Prostate gland (tissue), 2 donors: ENCODE data around the gene AOAH. TPM values are rescaled to one million over a fixed set of nuclear protein-coding genes. Genes with fewer than 3 reads are reported as not detected.
"Not testable (repeated sequence)": the region's sequence is repeated elsewhere in the genome, so short reads cannot be mapped to it uniquely, and the experiment has no call there.

Experiments used
- DNase-seq: peaks from one replicate; pipeline ENCODE4 v3.0.0-alpha.2; 2019; ENCODE audit warnings: low spot score
- H3K27ac ChIP-seq, 2 donors: fragments of 200-600 bp; sonication (generic); 2 replicates each; pipeline ENCODE4 v1.5.1; 2017 to 2019
- H3K27me3 ChIP-seq: fragments of 200-600 bp; sonication (generic); replicated peaks from 2 replicates; pipeline ENCODE4 v1.5.1; 2019; ENCODE audit not compliant: insufficient read depth
- H3K36me3 ChIP-seq, 2 donors: fragments of 200-600 bp; sonication (generic); 1 replicate in 1 of 2; 2 replicates in 1 of 2; pipeline versions ENCODE4 v1.5.1 to v1.8.1; 2017 to 2019
- H3K4me1 ChIP-seq: fragments of 200-600 bp; sonication (generic); replicated peaks from 2 replicates; pipeline ENCODE4 v1.5.1; 2019
- H3K4me3 ChIP-seq, 2 donors: fragments of 200-600 bp; sonication (generic); 2 replicates each; pipeline ENCODE4 v1.5.1; 2017 to 2019
- H3K9me3 ChIP-seq: fragments of 200-600 bp; sonication (generic); 2 replicates; pipeline ENCODE4 v1.5.1; 2017
- CTCF ChIP-seq, 4 experiments: fragments of 200-600 bp in 2 of 4; fragments of 450-650 bp in 2 of 4; sonication (generic) in 2 of 4; IDR thresholded peaks; 1 replicate in 3 of 4; 2 replicates in 1 of 4; pipeline ENCODE4 v1.5.1; 2016 to 2019; ENCODE audit warnings: antibody characterized with exemption in 4 of 4, mild to moderate bottlenecking in 2 of 4, moderate library complexity in 2 of 4
- POLR2A ChIP-seq: fragments of 450-650 bp; IDR thresholded peaks from one replicate; pipeline ENCODE4 v1.6.1; 2016; ENCODE audit warnings: antibody characterized with exemption, mild to moderate bottlenecking
- POLR2AphosphoS5 ChIP-seq: sonication (generic); formaldehyde crosslinking; IDR thresholded peaks from one replicate; pipeline ENCODE4 v1.6.1; 2017; ENCODE audit warnings: antibody characterized with exemption
- WGBS: methylation state at CpG from one replicate; pipeline ENCODE4 v1.1.5; 2018; 5-methylcytosine and 5-hydroxymethylcytosine counted together
- intact Hi-C: fragments of 100-400 bp; cut with DNase I; formaldehyde crosslinking; loops from one replicate; pipeline ENCODE4 v1.14.2; 2022
- total RNA-seq, 2 donors: library from RNA; depleted of rRNA; stranded (reverse); fragments of >200 nt; gene quantifications; one replicate each; pipeline ENCODE4 v1.1.0, GENCODE V29; 2016

The AOAH gene
- total RNA-seq, 2 donors from 2014 or later, result 4.1 to 4.8 TPM

- Histone ChIP-seq H3K36me3 (no peaks in the 10 kb centered on the region), H3K4me3 (no peak overlapping the region), H3K4me1 (no peaks in the 10 kb centered on the region), H3K27ac (no peak overlapping the region), H3K9me3 (no peaks in the 10 kb centered on the region), H3K27me3 (no peaks in the 10 kb centered on the region)
- WGBS, result 53% methylated on average over 2 of the region's 2 CpGs
- TF ChIP-seq CTCF (IDR thresholded peaks at IDR 0.05) (no peak), POLR2A (no peak)
- no peak for DNase-seq
- intact Hi-C loops, result no loop called here
Observed at GRCh38 chr7:36468370-36469101, 255.8 kb downstream of the AOAH start.

- H3K9me3 ChIP-seq, intact Hi-C loops, H3K27ac ChIP-seq, H3K36me3 ChIP-seq, DNase-seq, H3K4me1 ChIP-seq, H3K4me3 ChIP-seq, H3K27me3 ChIP-seq: not testable (repeated sequence)
- 78% methylated on average over 5 of the region's 5 CpGs for WGBS
Observed at GRCh38 chr7:36466001-36466400, 258.3 kb downstream of the AOAH start.

GRCh38 chr7:36464271-36464670, 260.0 kb downstream of the AOAH start:
- H3K4me3 ChIP-seq, result no peak overlapping the region
- intact Hi-C loops, result no loop called here
- no peaks in the 10 kb centered on the region for H3K27me3 ChIP-seq
- H3K4me1 ChIP-seq, result no peaks in the 10 kb centered on the region
- H3K36me3 ChIP-seq, result no peaks in the 10 kb centered on the region
- no peaks in the 10 kb centered on the region for H3K9me3 ChIP-seq
- TF ChIP-seq CTCF (IDR thresholded peaks at IDR 0.05) (no peak), POLR2AphosphoS5 (no peak), POLR2A (no peak)
- DNase-seq, result no peak
- 87% methylated on average over 3 of the region's 3 CpGs for WGBS
- H3K27ac ChIP-seq, result no peak overlapping the region
